HG02571 (cell line): ENCODE data around the gene LRP5.

Experiments
- ATAC-seq: cut with Tn5 transposase; IDR thresholded peaks from one replicate; pipeline ENCODE4 v1.9.1; 2021; ENCODE audit warnings: mild to moderate bottlenecking, moderate library complexity; ENCODE audit not compliant: unreplicated experiment

Gene LRP5

GRCh38 chr11:68308068-68308467 is 4.3 kb upstream of the LRP5 start:
- ATAC-seq = no peak

- no peak for ATAC-seq
These were observed 2.7 kb upstream of the LRP5 start for GRCh38 chr11:68309621-68310185.

- ATAC-seq = no peak
These were observed 953 bp upstream of the LRP5 start for GRCh38 chr11:68311160-68312116.

- no peak for ATAC-seq
These were observed 586 bp downstream of the LRP5 start for GRCh38 chr11:68312780-68313573.

GRCh38 chr11:68313574-68314202 is 1.3 kb downstream of the LRP5 start:
- no peak for ATAC-seq

DNA sequence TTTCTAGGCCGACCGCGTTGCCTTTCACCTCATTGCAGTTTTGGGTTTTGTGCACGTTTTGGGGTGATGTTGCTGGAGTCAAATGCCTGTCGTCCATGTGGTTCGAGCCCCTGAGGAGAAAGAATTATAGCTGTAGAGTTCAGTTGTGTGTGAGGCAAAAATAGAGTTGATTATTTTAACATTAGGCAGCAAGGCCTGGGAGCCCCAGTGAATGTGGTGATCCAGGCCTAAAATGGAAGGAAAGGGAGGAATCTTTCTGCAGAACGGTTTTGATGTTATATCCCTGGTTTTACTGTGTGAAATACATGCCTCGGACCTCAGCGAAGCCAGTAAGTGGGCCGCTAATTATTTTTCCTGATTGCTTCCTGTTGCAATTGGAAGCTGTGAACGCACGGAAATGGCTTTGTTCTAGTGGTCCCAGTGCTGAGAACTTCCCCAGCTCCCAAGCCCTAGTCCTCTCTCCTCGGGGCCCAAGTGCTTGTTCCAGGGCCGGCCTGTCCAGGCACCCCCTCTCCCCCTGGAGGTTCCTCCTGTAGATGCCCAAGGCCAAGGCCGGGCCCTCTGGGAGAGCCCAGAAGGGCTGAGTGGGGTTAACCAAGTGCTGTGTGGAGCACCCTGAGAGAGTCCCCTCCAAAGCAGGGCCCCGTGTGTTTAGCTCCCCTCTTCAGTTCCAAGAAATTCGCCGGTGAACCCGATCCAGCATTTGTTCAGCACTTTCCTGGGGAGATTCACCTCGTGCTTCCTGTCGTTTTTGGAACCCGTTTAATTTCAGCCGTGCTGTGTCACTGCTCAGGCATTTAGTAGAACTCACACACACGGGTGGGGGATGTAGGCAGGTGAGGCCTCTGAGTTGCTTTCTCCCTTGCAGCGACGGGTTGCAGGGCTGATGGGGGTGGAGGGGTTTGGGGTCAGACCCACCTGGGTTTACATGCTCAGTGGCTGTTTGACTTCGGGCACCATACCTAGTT is 2.1 kb downstream of the LRP5 start:
- no peak for ATAC-seq

DNA sequence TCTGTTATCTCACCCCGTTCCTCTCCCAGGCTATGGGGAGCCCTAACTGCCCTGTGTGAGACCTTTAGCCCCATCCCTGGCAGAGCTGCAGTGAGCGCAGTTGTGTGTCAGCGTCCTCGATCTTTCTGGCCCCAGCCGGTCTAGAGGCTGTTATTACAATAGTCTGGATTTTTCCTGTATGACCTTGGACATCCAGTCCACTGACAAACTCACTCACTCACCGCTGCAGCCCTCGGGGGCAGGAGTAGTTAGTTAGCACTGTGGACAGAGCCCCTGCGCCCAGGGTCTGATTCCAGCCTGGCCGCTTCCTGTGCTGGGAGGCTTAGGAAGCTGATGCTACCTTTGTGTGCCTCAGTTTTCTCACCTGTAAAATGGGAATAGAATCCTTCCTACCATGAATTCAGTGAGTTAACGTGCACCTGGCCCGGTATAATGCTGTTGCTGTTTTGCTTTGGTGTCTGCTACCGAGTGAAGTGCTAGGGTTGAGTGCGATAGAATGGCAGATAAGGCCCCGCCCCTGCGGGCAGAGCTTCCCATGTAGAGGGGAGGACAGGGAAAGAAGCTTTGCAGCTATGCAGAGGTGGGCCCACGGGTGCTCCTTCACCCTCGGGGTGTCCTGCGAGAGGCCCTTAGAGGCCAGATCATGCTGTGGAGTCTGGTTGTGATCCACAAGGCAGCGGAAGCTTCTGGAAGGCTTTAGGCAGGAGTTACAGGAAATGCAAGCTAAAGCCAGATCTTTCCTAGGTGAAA is 3.0 kb downstream of the LRP5 start:
- ATAC-seq = no peak

DNA sequence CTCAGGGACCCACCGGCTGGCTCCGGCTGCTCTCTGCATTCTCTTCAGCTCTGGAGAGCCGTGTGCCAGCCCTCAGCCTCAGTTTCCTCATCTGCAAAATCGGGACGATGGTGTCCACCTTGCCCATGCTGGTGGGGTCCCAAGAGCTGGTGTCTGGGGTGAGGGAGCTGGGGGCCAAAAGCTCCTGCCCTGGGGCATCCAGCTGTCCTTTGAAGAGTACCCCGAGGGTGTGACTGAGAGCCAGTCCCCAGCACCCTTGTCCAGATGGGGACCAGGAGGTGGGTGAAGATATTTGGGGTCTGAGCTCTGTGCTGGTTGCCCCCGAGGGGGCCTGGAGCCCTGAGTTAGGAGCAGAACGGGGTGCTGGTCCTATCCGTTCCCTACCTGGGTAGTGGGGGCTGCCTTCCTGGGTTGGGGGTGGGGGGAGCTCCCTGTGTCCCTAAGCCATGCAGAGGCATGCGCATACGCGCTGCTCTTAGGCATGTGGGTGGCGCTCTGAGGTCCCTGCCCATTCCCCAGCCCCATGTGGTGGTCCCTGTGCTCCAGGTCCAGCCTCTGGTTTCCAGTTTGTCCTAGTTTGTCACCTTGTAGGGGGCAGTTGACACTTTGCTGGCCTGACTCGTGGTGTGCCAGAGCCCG is 4.9 kb downstream of the LRP5 start:
- no peak for ATAC-seq

- ATAC-seq = no peak
These were observed 9.1 kb downstream of the LRP5 start for GRCh38 chr11:68321293-68322051.

- no peak for ATAC-seq
These were observed 9.7 kb downstream of the LRP5 start for GRCh38 chr11:68322052-68322430.

DNA sequence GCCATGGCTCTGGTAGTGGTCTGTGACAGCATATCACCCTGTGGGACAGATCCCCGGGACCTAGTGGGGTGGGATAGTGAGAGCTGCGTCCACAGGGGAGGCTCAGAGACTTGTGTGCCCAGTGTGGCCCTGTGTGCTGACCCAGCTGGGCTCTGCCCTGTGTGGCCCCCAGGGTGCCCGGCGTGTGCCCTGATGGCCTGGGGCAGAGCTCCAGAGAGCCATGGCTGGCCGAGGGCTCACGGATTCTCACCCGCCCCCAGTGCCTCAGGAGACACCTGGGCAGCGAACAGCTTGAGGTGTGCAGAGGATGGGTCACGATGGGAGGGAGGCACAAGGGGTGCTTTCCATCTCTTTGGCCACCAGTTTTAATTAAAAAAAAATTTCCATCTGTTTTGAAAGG is 11.8 kb downstream of the LRP5 start:
- ATAC-seq = no peak

- ATAC-seq = no peak
These were observed 12.3 kb downstream of the LRP5 start for GRCh38 chr11:68324695-68325094.

DNA sequence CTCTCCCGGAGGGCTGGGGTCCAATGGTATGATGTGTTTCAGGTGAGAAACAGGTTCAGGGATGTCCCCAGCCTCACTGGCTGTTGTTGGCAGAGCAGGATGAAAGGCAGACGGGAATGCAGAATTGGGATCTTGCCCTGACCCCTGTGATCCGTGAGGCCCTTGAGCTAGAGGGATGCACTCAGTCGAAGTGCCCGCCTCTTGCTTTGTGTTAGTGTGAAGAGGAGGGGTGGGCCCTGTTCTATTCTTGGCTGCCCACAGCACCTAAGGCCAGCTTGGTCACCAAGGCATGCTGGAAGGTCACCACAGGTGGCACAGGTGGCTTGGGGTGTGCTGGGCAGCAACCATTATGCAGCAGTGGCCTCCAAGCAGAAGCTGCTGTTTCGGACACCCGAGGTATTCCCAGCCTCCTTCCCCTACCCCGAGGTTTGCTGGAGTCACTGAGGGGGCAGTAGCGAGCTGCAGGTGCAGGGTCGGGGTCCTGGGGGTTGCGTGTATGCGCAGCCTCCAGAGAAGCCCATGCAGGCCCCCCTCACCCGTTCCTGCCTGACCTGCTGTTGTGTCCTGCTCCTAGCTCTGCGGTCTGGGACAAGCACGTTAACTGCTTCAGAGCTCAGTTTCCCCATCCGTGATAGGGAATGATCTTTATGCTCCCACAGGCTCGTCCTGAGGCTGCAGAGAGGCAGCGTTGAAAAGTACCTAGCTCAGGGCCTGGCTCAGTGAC is 13.0 kb downstream of the LRP5 start:
- no peak for ATAC-seq

GRCh38 chr11:68325907-68326220 is 13.5 kb downstream of the LRP5 start:
- ATAC-seq = no peak

DNA sequence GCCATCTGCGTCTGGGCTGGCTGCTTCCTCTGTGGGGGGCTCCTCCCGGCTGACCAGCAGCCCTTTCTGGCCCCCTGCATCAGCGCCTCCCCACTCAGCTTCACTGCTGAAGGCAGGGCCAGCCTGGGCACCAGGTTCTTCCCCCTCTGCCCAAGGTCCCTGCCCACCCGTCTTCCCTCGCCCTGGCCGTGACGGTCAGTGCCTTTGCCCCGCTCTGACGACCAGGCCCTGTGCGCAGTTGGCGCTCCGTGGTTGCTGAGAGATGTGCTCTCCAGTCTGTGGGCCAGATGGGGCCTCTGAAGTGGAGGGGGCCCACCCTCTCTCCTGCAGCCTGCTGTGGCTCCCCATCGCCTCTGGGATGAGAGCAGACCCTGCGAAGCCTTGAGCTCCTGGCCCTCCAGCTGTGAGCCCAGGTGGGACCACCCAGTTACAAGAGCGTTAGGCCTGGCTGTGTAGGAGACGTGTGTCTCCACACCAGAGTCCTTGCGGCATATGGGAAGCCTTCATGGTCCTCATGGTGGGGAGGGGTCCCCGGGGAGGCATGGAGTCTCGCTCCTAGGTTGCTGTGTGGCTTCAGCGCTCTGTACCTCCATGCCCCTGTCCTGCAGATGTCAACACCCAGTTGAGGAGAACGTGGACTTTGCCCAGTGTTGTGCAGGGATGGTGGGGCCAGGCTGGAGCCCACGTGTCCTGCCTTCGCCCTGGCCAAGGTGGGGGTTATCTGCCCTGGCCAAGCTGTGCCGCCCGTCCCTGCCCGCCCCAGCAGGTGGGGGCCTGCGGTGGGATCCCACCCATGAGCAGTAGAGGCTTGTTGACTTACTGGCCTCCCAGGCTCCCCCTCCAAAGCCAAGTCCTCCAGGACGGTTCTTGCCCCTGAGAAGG is 14.2 kb downstream of the LRP5 start:
- ATAC-seq = no peak

DNA sequence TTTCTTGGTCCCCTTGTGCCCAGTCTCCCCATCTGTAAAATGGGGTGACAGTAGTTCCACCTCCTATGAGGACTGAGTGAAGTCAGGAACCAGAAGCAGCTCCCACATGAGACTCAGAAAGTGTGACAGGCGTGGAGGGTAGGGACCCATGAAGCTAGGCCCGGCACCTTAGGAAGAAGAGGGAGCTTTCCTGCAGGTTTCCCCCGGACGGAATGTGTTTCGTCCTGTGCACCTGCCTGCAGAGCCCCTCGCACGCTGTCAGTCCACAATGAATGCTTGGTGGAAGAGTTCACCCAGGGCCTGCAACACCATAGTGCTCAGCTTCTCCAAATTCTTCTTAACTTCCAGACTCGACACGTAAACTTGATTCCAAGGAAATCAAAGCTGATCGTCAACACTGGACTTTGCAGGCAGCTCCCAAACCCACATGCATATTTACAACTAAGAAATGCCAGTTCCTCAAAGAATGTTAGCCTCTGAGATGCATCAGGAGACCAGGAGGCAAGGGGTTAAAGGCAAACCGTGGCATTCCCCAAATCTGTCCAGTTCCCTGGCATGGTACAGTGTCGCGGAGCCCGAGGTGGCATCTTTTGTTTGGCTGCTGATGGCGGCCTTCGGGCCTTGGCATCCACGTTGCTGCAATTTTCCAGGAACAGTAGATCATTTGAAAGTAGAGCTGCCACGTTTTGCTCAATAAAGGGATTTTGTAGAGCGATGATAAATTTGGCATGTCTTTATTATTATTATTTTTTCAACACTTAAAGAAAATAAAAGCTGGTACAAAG is 15.4 kb downstream of the LRP5 start:
- ATAC-seq = no peak
